Natural killer cell (primary cell): Measurements from ENCODE around the gene ZBTB25. TPM values are rescaled to one million over a fixed set of nuclear protein-coding genes. Genes with fewer than 3 reads are reported as not detected.

Experiments used
- ATAC-seq, 3 donors: fragments of 150-1000 bp in 2 of 3; fragments of 200-7000 bp in 1 of 3; cut with Tn5 transposase; 1 replicate in 1 of 3; 2 replicates in 2 of 3; pipeline ENCODE4 v1.10.0; 2021; ENCODE audit warnings: mild to moderate bottlenecking in 2 of 3, moderate library complexity in 2 of 3
- DNase-seq, 2 donors: peaks; one replicate each; pipeline versions ENCODE4 v3.0.0 to v3.0.0-alpha.2; 2013 to 2021; ENCODE audit warnings: mixed read lengths in 1 of 2
- H3K27ac ChIP-seq: one replicate; pipeline ENCODE4 v1.5.1; 2013; ENCODE audit warnings: mild to moderate bottlenecking, low read length
- H3K27me3 ChIP-seq: one replicate; pipeline ENCODE4 v1.6.1; 2013; ENCODE audit warnings: low read length; ENCODE audit not compliant: control insufficient read depth, insufficient read depth
- H3K36me3 ChIP-seq: one replicate; pipeline ENCODE4 v1.6.1; 2013; ENCODE audit warnings: low read length; ENCODE audit not compliant: control insufficient read depth, insufficient read depth
- H3K4me1 ChIP-seq: one replicate; pipeline ENCODE4 v1.6.1; 2013; ENCODE audit warnings: low read length; ENCODE audit not compliant: control insufficient read depth, insufficient read depth
- H3K4me3 ChIP-seq: one replicate; pipeline ENCODE4 v1.5.1; 2013; ENCODE audit warnings: low read length
- H3K9me3 ChIP-seq: one replicate; pipeline ENCODE4 v1.6.1; 2013; ENCODE audit warnings: low read length; ENCODE audit not compliant: control insufficient read depth, insufficient read depth
- H3K27ac Mint-ChIP-seq, 2 donors: one replicate each; pipeline ENCODE4 v1.8.0; 2022; ENCODE audit warnings: mild to moderate bottlenecking in 2 of 2, mixed read lengths in 2 of 2, moderate library complexity in 1 of 2
- H3K27me3 Mint-ChIP-seq, 2 donors: one replicate each; pipeline ENCODE4 v1.8.0; 2022; ENCODE audit warnings: low read depth in 2 of 2, mixed read lengths in 2 of 2
- H3K36me3 Mint-ChIP-seq: one replicate; pipeline ENCODE4 v1.8.0; 2022; ENCODE audit warnings: mixed read lengths
- H3K4me1 Mint-ChIP-seq, 2 donors: one replicate each; pipeline ENCODE4 v1.8.0; 2022; ENCODE audit warnings: mixed read lengths in 2 of 2
- H3K4me3 Mint-ChIP-seq: one replicate; pipeline ENCODE4 v1.8.0; 2022; ENCODE audit warnings: mild to moderate bottlenecking, moderate library complexity, mixed read lengths
- H3K9me3 Mint-ChIP-seq, 2 donors: one replicate each; pipeline ENCODE4 v1.8.0; 2022; ENCODE audit warnings: mixed read lengths in 2 of 2
- WGBS: methylation state at CpG from one replicate; pipeline ENCODE4 v1.1.7; 2013; ENCODE audit warnings: missing lambda C conversion rate; ENCODE audit not compliant: insufficient coverage; 5-methylcytosine and 5-hydroxymethylcytosine counted together
- intact Hi-C: fragments of 100-400 bp; cut with micrococcal nuclease; formaldehyde crosslinking; loops from one replicate; pipeline ENCODE4 v1.14.2; 2022
- total RNA-seq, 4 donors: library from RNA; stranded (reverse); fragments of 120-200 nt in 1 of 4; gene quantifications; one replicate each; pipeline versions ENCODE4 v1.2.3 to v1.2.4, GENCODE V29; 2013 to 2022
- TF ChIP-seq, protein P1 (sequence below): fragments of 200-600 bp; IDR thresholded peaks from one replicate; pipeline ENCODE4 v1.8.0; 2022; ENCODE audit warnings: antibody characterized with exemption

Gene ZBTB25
- total RNA-seq, 3 donors from 2014 or later (not counting 1 experiment from before 2014, with no cell fraction given) = 29.7 to 36.7 (median 31.1) TPM

DNA sequence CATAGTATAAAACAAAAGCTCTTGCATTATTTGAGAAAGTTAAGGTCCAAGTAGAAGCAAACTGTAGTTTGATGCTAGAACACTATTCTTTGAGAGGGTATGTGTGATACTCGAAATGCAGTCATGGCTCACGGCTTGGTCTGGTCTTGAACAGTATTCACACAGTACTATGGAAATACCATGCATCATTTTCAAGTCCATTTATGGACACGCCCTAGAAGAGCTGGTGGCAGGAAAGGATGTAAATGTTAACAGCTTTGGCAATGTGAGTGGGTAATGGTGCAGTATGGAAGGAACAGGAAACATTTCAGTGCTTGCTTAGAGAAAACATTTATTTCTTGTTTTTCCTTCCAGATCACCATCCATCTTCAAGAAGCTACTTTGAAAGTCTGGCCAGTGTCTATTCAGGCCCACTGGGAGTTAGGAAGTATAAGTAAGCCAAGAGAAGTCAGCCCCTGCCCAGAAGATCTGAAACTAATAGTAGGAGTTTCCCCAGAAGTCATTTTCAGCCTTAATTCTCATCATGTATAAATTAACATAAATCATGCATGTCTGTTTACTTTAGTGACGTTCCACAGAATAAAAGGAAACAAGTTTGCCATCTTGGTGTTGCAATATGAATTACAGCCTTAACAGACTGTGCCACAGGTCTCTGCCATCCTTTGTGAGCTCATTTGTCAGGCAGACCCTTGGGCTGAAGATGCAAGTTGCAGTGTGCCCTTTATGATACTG is 44.1 kb downstream of the ZBTB25 start:
- ATAC-seq = peak in 1 of 3 donors; percentile 60
- Mint-ChIP-seq H3K36me3 (no peaks in the 10 kb centered on the region), H3K27ac (peak overlapping the region; percentile 6 to 51), H3K9me3 (no peaks in the 10 kb centered on the region), H3K27me3 (no peaks in the 10 kb centered on the region), H3K4me1 (peaks cover 5 to 26% of the 10 kb centered on the region in 2 donors), H3K4me3 (no peak overlapping the region)
- Histone ChIP-seq H3K9me3 (no peaks in the 10 kb centered on the region), H3K36me3 (peaks cover 2% of the 10 kb centered on the region), H3K27me3 (no peaks in the 10 kb centered on the region), H3K4me3 (no peak overlapping the region), H3K4me1 (peaks cover 10% of the 10 kb centered on the region), H3K27ac (no peak overlapping the region)
- WGBS = 84% methylated on average over 4 of the region's 4 CpGs
- DNase-seq = no peak
- TF ChIP-seq, protein P1, sequence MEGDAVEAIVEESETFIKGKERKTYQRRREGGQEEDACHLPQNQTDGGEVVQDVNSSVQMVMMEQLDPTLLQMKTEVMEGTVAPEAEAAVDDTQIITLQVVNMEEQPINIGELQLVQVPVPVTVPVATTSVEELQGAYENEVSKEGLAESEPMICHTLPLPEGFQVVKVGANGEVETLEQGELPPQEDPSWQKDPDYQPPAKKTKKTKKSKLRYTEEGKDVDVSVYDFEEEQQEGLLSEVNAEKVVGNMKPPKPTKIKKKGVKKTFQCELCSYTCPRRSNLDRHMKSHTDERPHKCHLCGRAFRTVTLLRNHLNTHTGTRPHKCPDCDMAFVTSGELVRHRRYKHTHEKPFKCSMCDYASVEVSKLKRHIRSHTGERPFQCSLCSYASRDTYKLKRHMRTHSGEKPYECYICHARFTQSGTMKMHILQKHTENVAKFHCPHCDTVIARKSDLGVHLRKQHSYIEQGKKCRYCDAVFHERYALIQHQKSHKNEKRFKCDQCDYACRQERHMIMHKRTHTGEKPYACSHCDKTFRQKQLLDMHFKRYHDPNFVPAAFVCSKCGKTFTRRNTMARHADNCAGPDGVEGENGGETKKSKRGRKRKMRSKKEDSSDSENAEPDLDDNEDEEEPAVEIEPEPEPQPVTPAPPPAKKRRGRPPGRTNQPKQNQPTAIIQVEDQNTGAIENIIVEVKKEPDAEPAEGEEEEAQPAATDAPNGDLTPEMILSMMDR = no peak
- intact Hi-C loops = no loop called here

GRCh38 chr14:64454671-64455070 is 49.0 kb downstream of the ZBTB25 start:
- Histone ChIP-seq H3K9me3 (no peaks in the 10 kb centered on the region), H3K4me1 (peaks cover 13% of the 10 kb centered on the region), H3K36me3 (peaks cover 7% of the 10 kb centered on the region), H3K27ac (no peak overlapping the region), H3K4me3 (no peak overlapping the region), H3K27me3 (no peaks in the 10 kb centered on the region)
- H3K9me3 Mint-ChIP-seq = no peaks in the 10 kb centered on the region
- H3K27ac Mint-ChIP-seq = no peak overlapping the region
- ATAC-seq (no peak), DNase-seq (no peak)
- no peaks in the 10 kb centered on the region for H3K27me3 Mint-ChIP-seq
- TF ChIP-seq, protein P1 = no peak
- 96% methylated on average over 10 of the region's 10 CpGs for WGBS
- no peaks in the 10 kb centered on the region for H3K36me3 Mint-ChIP-seq
- H3K4me1 Mint-ChIP-seq = peaks cover 9 to 26% of the 10 kb centered on the region in 2 donors
- intact Hi-C loops = no loop called here
- no peak overlapping the region for H3K4me3 Mint-ChIP-seq

DNA sequence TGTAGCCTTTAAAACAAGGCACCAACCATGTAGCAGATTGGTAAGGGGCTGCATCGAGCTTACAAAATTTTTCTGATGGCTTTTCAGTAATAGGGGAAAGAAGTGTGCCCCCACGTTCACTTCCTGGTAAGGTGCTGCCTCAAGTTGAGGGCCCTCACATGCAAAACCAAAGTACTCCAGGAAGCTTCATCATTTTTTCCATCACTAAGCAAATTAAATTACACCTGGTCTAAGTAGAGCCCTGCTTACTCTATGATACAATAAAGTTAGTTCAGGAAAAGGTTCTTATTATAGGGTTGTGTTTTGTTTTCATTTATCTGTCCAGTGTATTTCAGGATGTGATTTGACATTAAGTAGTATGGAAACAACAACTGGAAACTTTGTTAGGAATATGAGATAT is 53.4 kb downstream of the ZBTB25 start:
- TF ChIP-seq, protein P1 = no peak
- Mint-ChIP-seq H3K4me1 (peaks cover 37 to 38% of the 10 kb centered on the region in 2 donors), H3K27me3 (no peaks in the 10 kb centered on the region), H3K36me3 (no peaks in the 10 kb centered on the region), H3K9me3 (no peaks in the 10 kb centered on the region), H3K4me3 (no peak overlapping the region), H3K27ac (peak overlapping the region; percentile 72 to 82)
- Histone ChIP-seq H3K4me3 (no peak overlapping the region), H3K9me3 (no peaks in the 10 kb centered on the region), H3K27ac (no peak overlapping the region), H3K4me1 (peaks cover 44% of the 10 kb centered on the region), H3K27me3 (no peaks in the 10 kb centered on the region), H3K36me3 (peaks cover 11% of the 10 kb centered on the region)
- no CpG with 5 or more reads among the region's 2 CpGs for WGBS
- ATAC-seq (no peak), DNase-seq (no peak)
- intact Hi-C loops = no loop called here
